H1 (cell line): ENCODE data around the gene PLSCR1. TPM values are rescaled to one million over a fixed set of nuclear protein-coding genes. Genes with fewer than 3 reads are reported as not detected.

Source experiments
- CBX8 ChIP-seq: fragments of 300-800, 300-1000 bp; sonication (generic); IDR thresholded peaks from 2 replicates; pipeline ENCODE4 v1.7.1; 2016; ENCODE audit warnings: low read depth, low read length, borderline replicate concordance
- CTBP2 ChIP-seq: IDR thresholded peaks from 2 replicates; pipeline ENCODE4 v1.7.0; 2011; ENCODE audit warnings: borderline replicate concordance, mild to moderate bottlenecking, moderate library complexity, mixed read lengths, low read length; ENCODE audit not compliant: insufficient read depth, insufficient read length
- JUN ChIP-seq: IDR thresholded peaks from 2 replicates; pipeline ENCODE4 v1.6.1; 2011; ENCODE audit warnings: low read depth, mild to moderate bottlenecking, improper control_type of control experiment, low read length
- KDM4A ChIP-seq: IDR thresholded peaks from one replicate; pipeline ENCODE4 v1.7.1; 2012; ENCODE audit warnings: low read depth, mild to moderate bottlenecking, moderate library complexity, low read length, inconsistent platforms; ENCODE audit not compliant: severe bottlenecking
- NRF1 ChIP-seq: IDR thresholded peaks from 2 replicates; pipeline ENCODE4 v1.6.1; 2011; ENCODE audit warnings: mild to moderate bottlenecking, low read depth, low read length, improper control_type of control experiment
- RAD21 ChIP-seq, 2 experiments: IDR thresholded peaks in 1 of 2; conservative IDR thresholded peaks in 1 of 2; 2 replicates each; pipeline ENCODE4 v1.6.1; 2011; ENCODE audit warnings: low read depth in 2 of 2, low read length in 2 of 2, improper control_type of control experiment in 1 of 2, inconsistent platforms in 1 of 2, mild to moderate bottlenecking in 1 of 2, moderate library complexity in 1 of 2
- SIRT6 ChIP-seq: IDR thresholded peaks from one replicate; pipeline ENCODE4 v1.7.1; 2012; ENCODE audit warnings: low read length, inconsistent platforms
- polyA plus RNA-seq, 7 experiments: library from polyadenylated mRNA; depleted of rRNA in 3 of 7; stranded (reverse) in 5 of 7; unstranded in 2 of 7; fragments of >200 nt in 5 of 7; fragments of 200-250 nt in 2 of 7; gene quantifications; 1 replicate in 5 of 7; 2 replicates in 1 of 7; 4 replicates in 1 of 7; pipeline versions ENCODE4 v1.2.1 to v1.2.3, GENCODE V29; 2011 to 2013; ENCODE audit warnings: missing spikeins in 2 of 7, mixed read lengths in 2 of 7
- total RNA-seq: library from RNA; stranded (reverse); fragmentation: NEBNext Ultra II Directional; extraction: Animal tissue kit (Norgen Biotek cat#: 25700); gene quantifications from 2 replicates; pipeline ENCODE4 v1.2.1, GENCODE V29; 2021
- TF ChIP-seq, protein P1 (sequence below): IDR thresholded peaks from 2 replicates; pipeline ENCODE4 v1.6.1; 2012; ENCODE audit warnings: inconsistent platforms
- TF ChIP-seq, protein P2 (sequence below): IDR thresholded peaks from 2 replicates; pipeline ENCODE4 v1.6.1; 2011; ENCODE audit warnings: low read depth, mild to moderate bottlenecking, low read length; ENCODE audit not compliant: insufficient read depth

Gene PLSCR1
- total and polyA plus RNA-seq, 2 of the 8 experiments (the other 6 are each of a cell fraction or from before 2014, with no cell fraction given) = 32.2 to 48.5 TPM

DNA sequence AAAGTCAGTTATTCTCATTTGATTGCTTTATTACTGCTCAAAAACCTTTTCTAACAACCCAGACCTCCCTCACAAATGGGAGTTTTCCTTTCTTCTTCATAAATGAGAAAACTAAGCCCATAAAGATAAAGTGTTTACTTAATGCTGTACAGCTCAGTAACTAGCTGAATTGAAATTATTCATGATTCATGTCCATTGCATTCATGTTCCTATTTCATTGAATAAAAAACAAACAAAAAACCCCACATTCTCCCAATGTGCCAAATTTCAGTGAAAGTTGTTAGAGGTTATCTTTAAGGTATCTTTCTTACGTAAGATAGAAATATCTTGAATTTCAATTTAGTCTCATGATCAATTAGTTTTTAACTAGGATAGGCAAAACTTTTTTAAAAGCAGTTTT is 77.8 kb downstream of the PLSCR1 start (continued):
- TF ChIP-seq CTBP2 (no peak), RAD21 (IDR thresholded peaks at IDR 0.05 in 1 of 2, conservative IDR thresholded peaks at IDR 0.05 in 1 of 2; ENCODE audit: low read depth in 2 of 2, low read length in 2 of 2) (no peak), NRF1 (no peak), CBX8 (no peak), KDM4A (no peak), SIRT6 (no peak), JUN (no peak)
- TF ChIP-seq, protein P1, sequence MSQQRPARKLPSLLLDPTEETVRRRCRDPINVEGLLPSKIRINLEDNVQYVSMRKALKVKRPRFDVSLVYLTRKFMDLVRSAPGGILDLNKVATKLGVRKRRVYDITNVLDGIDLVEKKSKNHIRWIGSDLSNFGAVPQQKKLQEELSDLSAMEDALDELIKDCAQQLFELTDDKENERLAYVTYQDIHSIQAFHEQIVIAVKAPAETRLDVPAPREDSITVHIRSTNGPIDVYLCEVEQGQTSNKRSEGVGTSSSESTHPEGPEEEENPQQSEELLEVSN = no peak
- TF ChIP-seq, protein P2, sequence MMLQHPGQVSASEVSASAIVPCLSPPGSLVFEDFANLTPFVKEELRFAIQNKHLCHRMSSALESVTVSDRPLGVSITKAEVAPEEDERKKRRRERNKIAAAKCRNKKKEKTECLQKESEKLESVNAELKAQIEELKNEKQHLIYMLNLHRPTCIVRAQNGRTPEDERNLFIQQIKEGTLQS = no peak
